Fibroblast of the aortic adventitia (primary cell): ENCODE results near the gene POPDC3. TPM values are rescaled to one million over a fixed set of nuclear protein-coding genes. Genes with fewer than 3 reads are reported as not detected.

Experiments
- DNase-seq: peaks from one replicate; pipeline ENCODE4 v3.0.0-alpha.2; 2010; ENCODE audit warnings: low read depth
- H3K4me3 ChIP-seq: 2 replicates; pipeline ENCODE4 v1.5.1; 2011; ENCODE audit warnings: low read depth, mild to moderate bottlenecking, control low read depth, low read length, moderate library complexity
- total RNA-seq: library from RNA; depleted of rRNA; stranded (reverse); fragments of >200 nt; gene quantifications from 2 replicates; pipeline ENCODE4 v1.2.3, GENCODE V29; 2012; ENCODE audit warnings: low replicate concordance
- TF ChIP-seq, protein P1 (sequence below): IDR thresholded peaks from 2 replicates; pipeline ENCODE4 v1.5.1; 2011; ENCODE audit warnings: mild to moderate bottlenecking, low read length, control low read depth, inconsistent platforms; ENCODE audit not compliant: insufficient read depth

POPDC3 gene
- total RNA-seq, 1 donor = 33.7 TPM

DNA sequence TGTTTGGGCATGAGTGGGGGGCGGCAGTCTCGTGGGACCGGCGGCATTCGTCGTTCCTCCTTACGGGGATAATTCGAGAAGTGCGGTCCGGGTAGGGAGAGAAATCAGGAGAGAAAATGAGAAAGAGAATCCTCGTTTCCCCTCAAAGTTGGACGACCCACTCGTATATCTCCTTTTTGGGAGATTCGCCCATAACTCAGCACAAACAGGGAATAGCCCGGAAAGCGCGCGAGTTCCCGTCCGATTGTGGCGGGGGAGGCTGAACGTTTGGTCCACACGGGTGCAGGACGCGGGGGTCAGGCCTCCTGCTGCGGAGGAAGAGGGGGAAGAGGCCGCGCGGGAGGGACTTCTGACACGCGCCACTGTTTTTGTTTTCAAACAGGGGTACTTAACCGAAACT is 42.4 kb downstream of the POPDC3 start:
- TF ChIP-seq, protein P1, sequence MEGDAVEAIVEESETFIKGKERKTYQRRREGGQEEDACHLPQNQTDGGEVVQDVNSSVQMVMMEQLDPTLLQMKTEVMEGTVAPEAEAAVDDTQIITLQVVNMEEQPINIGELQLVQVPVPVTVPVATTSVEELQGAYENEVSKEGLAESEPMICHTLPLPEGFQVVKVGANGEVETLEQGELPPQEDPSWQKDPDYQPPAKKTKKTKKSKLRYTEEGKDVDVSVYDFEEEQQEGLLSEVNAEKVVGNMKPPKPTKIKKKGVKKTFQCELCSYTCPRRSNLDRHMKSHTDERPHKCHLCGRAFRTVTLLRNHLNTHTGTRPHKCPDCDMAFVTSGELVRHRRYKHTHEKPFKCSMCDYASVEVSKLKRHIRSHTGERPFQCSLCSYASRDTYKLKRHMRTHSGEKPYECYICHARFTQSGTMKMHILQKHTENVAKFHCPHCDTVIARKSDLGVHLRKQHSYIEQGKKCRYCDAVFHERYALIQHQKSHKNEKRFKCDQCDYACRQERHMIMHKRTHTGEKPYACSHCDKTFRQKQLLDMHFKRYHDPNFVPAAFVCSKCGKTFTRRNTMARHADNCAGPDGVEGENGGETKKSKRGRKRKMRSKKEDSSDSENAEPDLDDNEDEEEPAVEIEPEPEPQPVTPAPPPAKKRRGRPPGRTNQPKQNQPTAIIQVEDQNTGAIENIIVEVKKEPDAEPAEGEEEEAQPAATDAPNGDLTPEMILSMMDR = no peak
- H3K4me3 ChIP-seq = peak overlapping the region; percentile 79
- peak; percentile 16 for DNase-seq

DNA sequence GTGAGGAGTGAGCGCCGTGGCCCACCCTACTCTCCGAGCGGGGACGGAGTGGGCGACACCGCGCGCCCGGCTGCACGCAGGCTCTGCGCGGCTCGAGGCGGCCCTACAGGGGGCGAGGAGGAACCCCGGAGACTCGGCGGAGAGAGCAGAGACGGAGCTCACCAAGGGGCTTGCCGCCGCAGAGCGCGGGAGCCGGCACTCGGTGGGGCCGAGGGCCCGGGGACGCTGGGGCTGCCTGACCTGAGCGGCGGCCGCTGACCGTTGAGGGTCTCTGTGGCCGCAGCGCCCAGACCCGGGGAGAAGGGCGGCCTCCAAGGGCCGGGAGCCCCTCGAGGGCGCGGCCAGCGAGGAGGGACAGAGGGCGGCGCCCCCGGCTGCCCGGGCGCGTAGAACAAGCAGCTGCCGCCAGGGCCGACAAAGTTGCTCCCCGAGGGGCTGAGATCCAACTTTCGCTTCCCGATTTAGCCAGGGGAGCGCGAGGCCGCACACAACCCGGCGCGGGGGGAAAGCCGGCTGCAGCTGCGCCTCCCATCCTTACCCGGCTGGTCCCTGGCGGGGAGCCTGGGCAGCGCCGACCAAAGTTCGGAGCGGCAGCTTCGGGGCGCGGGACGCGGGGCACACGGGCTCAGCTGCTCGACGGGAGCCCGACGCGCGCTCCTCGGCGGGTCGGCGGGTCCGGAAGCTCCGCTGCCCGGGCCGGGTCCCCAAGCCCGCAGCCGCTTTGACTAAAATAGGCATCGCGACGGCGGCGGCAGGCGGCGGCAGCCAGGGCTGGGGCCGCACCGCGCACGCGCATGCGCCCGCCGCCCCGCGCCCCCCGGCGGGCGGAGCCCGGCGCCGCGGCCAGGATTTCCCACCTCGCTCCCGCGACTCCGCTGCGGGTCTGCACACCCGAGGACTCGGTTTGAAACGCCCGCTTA is 43.1 kb downstream of the POPDC3 start:
- peak; percentile 65 for DNase-seq

DNA sequence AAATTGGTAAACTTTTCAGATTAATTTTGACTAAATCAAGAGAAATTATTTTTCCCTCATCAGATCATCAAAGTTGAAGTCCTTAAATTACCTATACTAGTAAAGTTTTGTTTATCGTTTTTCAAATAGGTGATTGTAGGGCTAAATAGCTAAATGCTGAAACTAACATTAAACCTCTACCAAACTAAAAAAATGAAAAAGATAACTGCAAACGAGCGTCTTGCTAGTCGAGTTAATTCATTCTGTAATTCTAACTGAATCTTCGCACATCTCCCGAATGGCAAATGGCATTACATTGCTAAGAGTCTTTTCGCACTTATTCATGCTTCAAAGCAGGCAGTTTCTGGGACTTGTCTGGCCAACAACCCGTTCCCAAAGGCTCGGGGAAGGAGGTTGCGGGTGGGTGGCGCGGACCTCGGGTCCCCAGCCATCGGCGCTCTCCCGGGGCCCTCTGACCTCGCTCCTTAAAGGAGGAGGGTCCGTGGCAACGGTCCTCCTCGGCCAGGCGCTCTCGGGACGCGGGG is 43.8 kb downstream of the POPDC3 start:
- TF ChIP-seq, protein P1 = no peak
- DNase-seq = peak; percentile 52
- H3K4me3 ChIP-seq = peak overlapping the region; percentile 79

More for the DNA sequence above, 43.1 kb downstream of the POPDC3 start:
- TF ChIP-seq, protein P1 = peak; percentile 43
- peak overlapping the region; percentile 79 for H3K4me3 ChIP-seq

DNA sequence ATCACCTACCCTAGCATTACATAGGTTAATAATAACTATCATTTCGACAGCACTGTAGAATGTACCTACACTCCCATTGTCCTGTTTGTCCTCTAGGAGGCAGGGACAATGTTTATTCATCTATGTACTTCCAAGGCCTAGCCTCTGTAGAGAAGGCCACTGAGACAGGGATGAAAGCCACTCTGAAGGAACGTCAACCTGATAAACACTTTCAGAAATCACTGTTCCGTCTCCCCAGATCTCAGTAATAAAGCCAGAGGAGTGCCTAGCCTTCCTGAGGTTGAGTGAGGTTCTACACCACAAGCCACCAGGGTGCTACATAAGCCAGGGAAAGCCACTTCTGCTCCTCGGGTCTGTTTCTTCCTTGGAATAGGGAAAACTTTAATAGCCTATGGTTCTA is 44.8 kb downstream of the POPDC3 start:
- DNase-seq = peak; percentile 57
- TF ChIP-seq, protein P1 = peak; percentile 31
- H3K4me3 ChIP-seq = peak overlapping the region; percentile 3

DNA sequence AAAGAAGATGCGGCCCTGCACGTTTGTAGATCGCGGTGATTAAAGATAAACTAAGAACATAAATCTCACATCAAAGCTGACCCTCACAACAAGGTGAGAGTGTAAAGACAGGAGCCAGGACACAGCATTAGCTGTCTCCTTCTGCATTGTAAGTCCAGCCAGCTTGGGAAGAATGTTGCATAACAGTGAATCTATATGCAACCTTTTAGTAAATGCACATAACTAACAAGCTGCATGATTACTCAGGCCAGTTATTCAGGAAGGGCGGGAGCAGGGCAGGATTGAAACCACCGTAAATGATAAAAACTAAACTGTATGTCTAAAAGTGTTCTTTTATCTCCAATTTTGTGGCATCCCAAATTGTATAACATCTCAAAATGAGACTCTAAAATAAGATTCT is 57.1 kb downstream of the POPDC3 start:
- TF ChIP-seq, protein P1 = no peak
- no peak for DNase-seq

DNA sequence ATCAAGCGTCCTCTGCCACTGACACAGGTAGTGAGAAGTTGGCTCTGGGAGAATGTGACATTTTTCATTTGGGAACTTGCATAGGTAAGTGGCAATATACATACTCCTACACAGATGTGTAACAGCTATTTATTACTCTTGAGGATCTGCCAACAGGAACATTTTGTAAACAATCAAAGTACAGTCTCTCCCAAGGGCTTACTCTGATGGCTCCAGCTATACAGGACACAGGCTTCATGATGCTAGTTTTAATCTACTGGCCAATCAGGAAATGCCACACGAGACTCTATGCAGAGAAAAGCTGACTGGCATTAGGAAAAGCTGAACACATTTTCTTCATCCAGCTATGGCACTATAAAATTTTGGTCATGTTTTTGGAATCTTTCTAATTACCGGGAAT is 57.8 kb downstream of the POPDC3 start:
- TF ChIP-seq, protein P1 = no peak
- no peak overlapping the region for H3K4me3 ChIP-seq
- DNase-seq = no peak

More for the DNA sequence above, 57.1 kb downstream of the POPDC3 start:
- no peak overlapping the region for H3K4me3 ChIP-seq
